GM23338 (cell line): ENCODE measurements around the gene TMEM120B. TPM values are rescaled to one million over a fixed set of nuclear protein-coding genes. Genes with fewer than 3 reads are reported as not detected.

Experiments
- polyA plus RNA-seq: library from polyadenylated mRNA; unstranded; fragments of >200 nt; fragmentation: Nextera tagmentation; extraction: Ambion mirVana; gene quantifications from 2 replicates; pipeline ENCODE4 v1.2.1, GENCODE V29; 2016
- total RNA-seq: library from RNA; depleted of rRNA; stranded (reverse); fragments of >200 nt; shearing (Covaris generic); gene quantifications from 2 replicates; pipeline ENCODE4 v1.2.3, GENCODE V29; 2014; rRNA removed

Gene TMEM120B
- total and polyA plus RNA-seq, 2 experiments from 2014 or later, result 15.0 to 36.0 TPM

Other genes starting within 250 kb of the TMEM120B start
- 137 and 161 TPM in 2 replicates for gene KDM2B, start 131.7 kb upstream of the TMEM120B start, total RNA-seq
- gene KDM2B, start 131.7 kb upstream of the TMEM120B start, polyA plus RNA-seq, result 59.4 and 64.4 TPM in 2 replicates
- gene ORAI1, start 86.2 kb upstream of the TMEM120B start, total RNA-seq, result 31.0 and 32.0 TPM in 2 replicates
- gene ORAI1, start 86.2 kb upstream of the TMEM120B start, polyA plus RNA-seq, result 22.2 and 23.7 TPM in 2 replicates
- gene MORN3, start 43.1 kb upstream of the TMEM120B start, total RNA-seq, result 0.14 and 0.47 TPM in 2 replicates
- 0.36 and 1.5 TPM in 2 replicates for gene MORN3, start 43.1 kb upstream of the TMEM120B start, polyA plus RNA-seq
- 31.9 and 53.4 TPM in 2 replicates for gene RHOF, start 80.9 kb downstream of the TMEM120B start, total RNA-seq
- gene RHOF, start 80.9 kb downstream of the TMEM120B start, polyA plus RNA-seq, result 8.7 and 10.5 TPM in 2 replicates
- gene SETD1B, start 91.3 kb downstream of the TMEM120B start, total RNA-seq, result 8.7 and 8.9 TPM in 2 replicates
- 3.1 and 3.4 TPM in 2 replicates for gene SETD1B, start 91.3 kb downstream of the TMEM120B start, polyA plus RNA-seq
- not detected in 2 replicates for gene HPD, start 146.1 kb downstream of the TMEM120B start, total RNA-seq
- 0.21 TPM in 1 of 2 replicates, not detected in the other for gene HPD, start 146.1 kb downstream of the TMEM120B start, polyA plus RNA-seq
- gene PSMD9, start 176.0 kb downstream of the TMEM120B start, total RNA-seq, result 36.3 and 48.2 TPM in 2 replicates
- 28.1 and 32.7 TPM in 2 replicates for gene PSMD9, start 176.0 kb downstream of the TMEM120B start, polyA plus RNA-seq
- gene CFAP251, start 205.8 kb downstream of the TMEM120B start, total RNA-seq, result 1.6 and 2.5 TPM in 2 replicates
- 0.70 and 1.4 TPM in 2 replicates for gene CFAP251, start 205.8 kb downstream of the TMEM120B start, polyA plus RNA-seq